Hepatocyte (in vitro differentiated cells): Measurements from ENCODE around the gene HTR4. TPM values are rescaled to one million over a fixed set of nuclear protein-coding genes. Genes with fewer than 3 reads are reported as not detected.

Experiments used
- DNase-seq: peaks from one replicate; pipeline ENCODE4 v3.0.0-alpha.2; 2016; ENCODE audit warnings: low spot score
- H2AFZ ChIP-seq: fragments of 200-600 bp; sonication (generic); 2 replicates; pipeline ENCODE4 v1.6.0; 2016; ENCODE audit warnings: antibody characterized with exemption, mild to moderate bottlenecking
- H3K27ac ChIP-seq: fragments of 200-600 bp; sonication (generic); 2 replicates; pipeline ENCODE4 v1.5.1; 2016; ENCODE audit warnings: mild to moderate bottlenecking
- H3K27me3 ChIP-seq: fragments of 200-600 bp; sonication (generic); 2 replicates; pipeline ENCODE4 v1.6.1; 2016
- H3K36me3 ChIP-seq: fragments of 200-600 bp; sonication (generic); replicated peaks from 2 replicates; pipeline ENCODE4 v1.5.1; 2016; ENCODE audit warnings: low read depth; ENCODE audit not compliant: insufficient read depth
- H3K4me1 ChIP-seq: fragments of 200-600 bp; sonication (generic); 2 replicates; pipeline ENCODE4 v1.5.1; 2016; ENCODE audit warnings: mild to moderate bottlenecking, moderate library complexity; ENCODE audit not compliant: insufficient read depth
- H3K4me2 ChIP-seq: fragments of 200-600 bp; sonication (generic); 2 replicates; pipeline ENCODE4 v1.6.0; 2016
- H3K4me3 ChIP-seq: fragments of 200-600 bp; sonication (generic); 2 replicates; pipeline ENCODE4 v1.5.1; 2016; ENCODE audit warnings: mild to moderate bottlenecking
- H3K79me2 ChIP-seq: fragments of 200-600 bp; sonication (generic); 2 replicates; pipeline ENCODE4 v1.6.0; 2017; ENCODE audit warnings: mild to moderate bottlenecking
- H3K9me2 ChIP-seq: fragments of 200-600 bp; sonication (generic); replicated peaks from 2 replicates; pipeline ENCODE4 v1.6.0; 2017; ENCODE audit warnings: mild to moderate bottlenecking; ENCODE audit not compliant: insufficient read depth
- H3K9me3 ChIP-seq: fragments of 200-600 bp; sonication (generic); 2 replicates; pipeline ENCODE4 v1.5.1; 2016; ENCODE audit warnings: low read depth, mild to moderate bottlenecking
- H4K20me1 ChIP-seq: fragments of 200-600 bp; sonication (generic); 2 replicates; pipeline ENCODE4 v1.6.0; 2016; ENCODE audit warnings: mild to moderate bottlenecking; ENCODE audit not compliant: insufficient read depth, poor library complexity, severe bottlenecking
- CTCF ChIP-seq: fragments of 200-600 bp; sonication (generic); IDR thresholded peaks from 2 replicates; pipeline ENCODE4 v1.5.1; 2016; ENCODE audit warnings: antibody characterized with exemption, mild to moderate bottlenecking; ENCODE audit not compliant: poor library complexity
- EZH2 ChIP-seq: fragments of 200-600 bp; sonication (generic); IDR thresholded peaks from 2 replicates; pipeline ENCODE4 v1.6.1; 2016; ENCODE audit warnings: antibody characterized with exemption, mild to moderate bottlenecking, borderline replicate concordance
- EZH2phosphoT487 ChIP-seq: fragments of 200-600 bp; sonication (generic); IDR thresholded peaks from one replicate; pipeline ENCODE4 v1.6.1; 2018; ENCODE audit warnings: antibody characterized with exemption, mild to moderate bottlenecking, low read depth, moderate library complexity; ENCODE audit not compliant: unreplicated experiment, severe bottlenecking
- WGBS: methylation state at CpG from one replicate; pipeline ENCODE4 v1.1.6; 2016; ENCODE audit warnings: low lambda C conversion rate; ENCODE audit errors: missing lambda C conversion rate; 5-methylcytosine and 5-hydroxymethylcytosine counted together
- polyA plus RNA-seq: library from polyadenylated mRNA; unstranded; fragments of >200 nt; fragmentation: Nextera tagmentation; extraction: Ambion mirVana; gene quantifications from 2 replicates; pipeline ENCODE4 v1.2.1, GENCODE V29; 2016
- total RNA-seq: library from RNA; depleted of rRNA; stranded (reverse); fragments of >200 nt; gene quantifications from 2 replicates; pipeline ENCODE4 v1.2.3, GENCODE V29; 2014

The HTR4 gene
- total and polyA plus RNA-seq, 2 experiments from 2014 or later: 0.29 to 2.3 TPM

- H3K4me2 ChIP-seq: no peak overlapping the region
- H4K20me1 ChIP-seq: no peaks in the 10 kb centered on the region
- H3K9me3 ChIP-seq: no peaks in the 10 kb centered on the region
- no peaks in the 10 kb centered on the region for H3K36me3 ChIP-seq
- TF ChIP-seq EZH2phosphoT487 (no peak), CTCF (no peak), EZH2 (no peak)
- no peaks in the 10 kb centered on the region for H3K79me2 ChIP-seq
- H3K4me3 ChIP-seq: no peak overlapping the region
- DNase-seq: no peak
- H2AFZ ChIP-seq: no peak overlapping the region
- H3K27ac ChIP-seq: no peak overlapping the region
- no peaks in the 10 kb centered on the region for H3K9me2 ChIP-seq
- WGBS: 71% methylated on average over 2 of the region's 2 CpGs
- no peaks in the 10 kb centered on the region for H3K4me1 ChIP-seq
- H3K27me3 ChIP-seq: no peaks in the 10 kb centered on the region
Observed at GRCh38 chr5:148697809-148698196, 43.5 kb upstream of the HTR4 start.

GRCh38 chr5:148697180-148697808, 43.0 kb upstream of the HTR4 start:
- no peaks in the 10 kb centered on the region for H3K79me2 ChIP-seq
- no peak overlapping the region for H3K27ac ChIP-seq
- H3K4me3 ChIP-seq: no peak overlapping the region
- no peaks in the 10 kb centered on the region for H3K36me3 ChIP-seq
- no peaks in the 10 kb centered on the region for H3K9me2 ChIP-seq
- 62% methylated on average over 6 of the region's 6 CpGs for WGBS
- no peak overlapping the region for H2AFZ ChIP-seq
- no peaks in the 10 kb centered on the region for H3K4me1 ChIP-seq
- H3K27me3 ChIP-seq: no peaks in the 10 kb centered on the region
- no peaks in the 10 kb centered on the region for H3K9me3 ChIP-seq
- TF ChIP-seq EZH2: no peak
- TF ChIP-seq EZH2phosphoT487: no peak
- no peak for TF ChIP-seq CTCF
- DNase-seq: peak; percentile 42
- no peaks in the 10 kb centered on the region for H4K20me1 ChIP-seq
- no peak overlapping the region for H3K4me2 ChIP-seq

- Histone ChIP-seq H3K9me2 (no peaks in the 10 kb centered on the region), H3K4me3 (no peak overlapping the region), H4K20me1 (no peaks in the 10 kb centered on the region), H3K27me3 (no peaks in the 10 kb centered on the region), H3K27ac (no peak overlapping the region), H3K36me3 (no peaks in the 10 kb centered on the region), H2AFZ (no peak overlapping the region), H3K4me1 (no peaks in the 10 kb centered on the region), H3K4me2 (no peak overlapping the region), H3K79me2 (no peaks in the 10 kb centered on the region), H3K9me3 (no peaks in the 10 kb centered on the region)
- no peak for DNase-seq
- 75% methylated on average over 3 of the region's 3 CpGs for WGBS
- TF ChIP-seq CTCF (no peak), EZH2phosphoT487 (no peak)
Observed at GRCh38 chr5:148696187-148697036, 42.1 kb upstream of the HTR4 start.
